Measurements from ENCODE around the gene MAGI2.

Gene MAGI2

DNA sequence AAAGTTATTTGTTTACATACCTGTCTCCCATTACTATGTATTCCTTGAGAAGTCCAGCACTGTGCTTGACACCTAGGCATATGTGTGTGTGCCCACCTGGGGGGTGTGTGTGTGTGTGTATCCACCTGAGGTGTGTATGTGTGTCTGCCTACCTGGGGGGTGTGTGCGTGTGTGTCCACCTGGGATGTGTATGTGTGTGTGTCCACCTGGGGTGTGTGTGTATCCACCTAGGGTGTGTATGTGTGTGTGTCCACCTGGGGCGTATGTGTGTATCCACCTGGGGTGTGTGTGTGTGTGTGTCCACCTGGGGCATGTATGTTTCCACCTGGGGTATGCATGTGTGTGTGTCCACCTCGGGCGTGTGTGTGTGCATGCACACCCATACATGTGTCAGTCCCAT, 1051.4 kb downstream of the MAGI2 start:
- no peaks in the 10 kb centered on the region for H3K9me3 ChIP-seq (ENCODE audit: control insufficient read depth, low read length)
- H3K27me3 ChIP-seq (replicated peaks; ENCODE audit: control insufficient read depth, insufficient read depth, low read length): no peaks in the 10 kb centered on the region
- H3K9ac ChIP-seq (ENCODE audit: low read length): no peak overlapping the region
- no peaks in the 10 kb centered on the region for H3K4me1 ChIP-seq (ENCODE audit: control insufficient read depth, insufficient read depth, low read length)
- H3K36me3 ChIP-seq (ENCODE audit: control insufficient read depth, insufficient read depth, low read length, severe bottlenecking): no peaks in the 10 kb centered on the region
- DNase-seq (ENCODE audit: low read depth): no peak
- H3K4me3 ChIP-seq (ENCODE audit: low read length): no peak overlapping the region

DNA sequence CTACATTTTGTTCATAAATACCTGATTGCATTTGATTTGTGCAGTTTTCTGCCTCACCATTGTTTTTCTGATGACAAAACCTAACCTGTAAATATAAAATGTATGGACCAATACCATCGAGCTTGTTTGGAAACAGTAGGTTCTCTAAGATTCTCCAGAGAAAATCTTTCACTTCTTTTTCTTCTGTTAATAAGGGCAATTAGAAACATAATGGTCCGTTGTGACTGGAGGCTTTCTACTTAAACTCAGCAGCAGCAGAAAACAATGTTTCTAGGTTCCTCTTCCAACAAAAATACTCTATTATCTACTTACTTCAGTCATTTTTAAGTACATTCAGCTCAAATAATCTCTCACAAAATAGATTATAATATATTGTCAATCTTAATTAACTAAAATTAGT, 1053.4 kb downstream of the MAGI2 start:
- Histone ChIP-seq H3K9ac (ENCODE audit: low read length) (no peak overlapping the region), H3K4me3 (ENCODE audit: low read length) (no peak overlapping the region), H3K36me3 (ENCODE audit: control insufficient read depth, insufficient read depth, low read length, severe bottlenecking) (no peaks in the 10 kb centered on the region), H3K9me3 (ENCODE audit: control insufficient read depth, low read length) (no peaks in the 10 kb centered on the region), H3K4me1 (ENCODE audit: control insufficient read depth, insufficient read depth, low read length) (no peaks in the 10 kb centered on the region), H3K27me3 (replicated peaks; ENCODE audit: control insufficient read depth, insufficient read depth, low read length) (no peaks in the 10 kb centered on the region)
- DNase-seq (ENCODE audit: low read depth): no peak

DNA sequence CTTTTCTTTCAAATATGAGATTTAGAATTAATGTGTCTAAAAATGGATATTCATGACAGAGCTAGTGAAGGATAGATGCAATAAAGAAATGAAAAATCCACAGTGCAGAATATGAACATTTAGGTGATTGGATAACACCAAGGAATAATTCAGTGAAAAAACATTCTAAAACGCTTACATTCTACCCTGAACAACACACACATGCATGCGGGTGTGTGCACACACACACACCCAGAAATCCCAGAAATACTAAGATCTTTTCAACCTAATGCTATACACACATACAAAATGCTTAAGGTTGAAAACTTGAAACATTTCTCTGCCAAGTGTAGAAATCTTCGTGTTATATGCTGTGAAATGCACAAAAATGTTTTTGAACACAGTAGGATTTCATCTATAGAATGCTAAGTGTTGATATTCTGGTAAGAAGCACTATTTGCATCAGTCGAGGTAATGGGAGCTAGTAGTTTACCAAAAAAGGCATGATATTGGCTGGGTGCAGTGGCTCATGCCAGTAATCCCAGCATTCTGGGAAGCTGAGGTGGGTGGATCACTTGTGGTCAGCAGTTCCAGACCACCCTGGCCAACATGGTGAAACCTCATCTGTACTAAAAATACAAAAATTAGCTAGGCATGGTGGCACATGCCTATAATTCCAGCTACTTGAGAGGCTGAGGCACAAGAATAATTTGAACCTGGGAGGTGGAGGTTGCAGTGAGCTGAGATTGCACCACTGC, 1054.3 kb downstream of the MAGI2 start:
- H3K9me3 ChIP-seq (ENCODE audit: control insufficient read depth, low read length): no peaks in the 10 kb centered on the region
- no peaks in the 10 kb centered on the region for H3K4me1 ChIP-seq (ENCODE audit: control insufficient read depth, insufficient read depth, low read length)
- H3K36me3 ChIP-seq (ENCODE audit: control insufficient read depth, insufficient read depth, low read length, severe bottlenecking): no peaks in the 10 kb centered on the region
- DNase-seq (ENCODE audit: low read depth): no peak
- no peak overlapping the region for H3K9ac ChIP-seq (ENCODE audit: low read length)
- H3K4me3 ChIP-seq (ENCODE audit: low read length): no peak overlapping the region
- H3K27me3 ChIP-seq (replicated peaks; ENCODE audit: control insufficient read depth, insufficient read depth, low read length): no peaks in the 10 kb centered on the region

DNA sequence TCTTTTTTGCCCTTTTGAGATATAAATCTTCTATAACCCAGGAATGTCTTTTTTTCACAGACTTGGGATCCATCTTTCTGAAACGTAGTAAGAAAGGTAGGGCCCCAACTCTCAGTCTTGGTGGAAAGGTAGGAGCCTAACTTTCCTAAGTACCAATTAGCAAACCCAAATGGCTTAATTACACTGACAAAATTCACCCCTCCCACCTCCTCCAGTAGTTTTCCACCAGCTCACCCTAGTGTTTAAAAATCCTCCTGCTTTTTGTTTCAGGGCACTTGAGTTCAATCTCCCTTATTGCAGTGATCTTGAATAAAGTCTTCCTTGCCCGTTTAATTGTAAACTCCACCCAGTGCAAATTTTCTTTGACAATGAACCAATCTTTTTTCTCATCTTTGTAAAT, 1054.9 kb downstream of the MAGI2 start:
- Histone ChIP-seq H3K9ac (ENCODE audit: low read length) (no peak overlapping the region), H3K36me3 (ENCODE audit: control insufficient read depth, insufficient read depth, low read length, severe bottlenecking) (no peaks in the 10 kb centered on the region), H3K4me3 (ENCODE audit: low read length) (no peak overlapping the region), H3K9me3 (ENCODE audit: control insufficient read depth, low read length) (no peaks in the 10 kb centered on the region), H3K27me3 (replicated peaks; ENCODE audit: control insufficient read depth, insufficient read depth, low read length) (no peaks in the 10 kb centered on the region), H3K4me1 (ENCODE audit: control insufficient read depth, insufficient read depth, low read length) (no peaks in the 10 kb centered on the region)
- no peak for DNase-seq (ENCODE audit: low read depth)

DNA sequence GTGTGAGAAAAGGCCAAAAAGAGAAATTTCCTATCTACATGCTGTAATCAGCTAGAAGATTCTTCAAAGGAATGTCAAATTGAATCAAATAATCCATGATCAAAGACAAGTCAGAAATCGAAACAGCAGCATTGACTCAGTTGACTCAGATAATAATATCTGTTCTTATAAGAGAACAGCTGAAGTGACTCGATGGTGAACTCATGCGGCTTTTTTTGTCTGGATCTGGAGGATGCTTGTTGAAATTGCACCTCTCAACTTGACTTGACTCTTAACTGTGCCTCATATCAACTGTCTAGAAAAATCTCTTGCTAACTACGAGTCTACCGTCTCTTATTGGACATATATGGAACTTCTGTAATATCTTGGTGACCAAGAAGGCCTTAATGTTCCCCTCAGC, 1055.4 kb downstream of the MAGI2 start:
- no peaks in the 10 kb centered on the region for H3K9me3 ChIP-seq (ENCODE audit: control insufficient read depth, low read length)
- no peaks in the 10 kb centered on the region for H3K4me1 ChIP-seq (ENCODE audit: control insufficient read depth, insufficient read depth, low read length)
- H3K27me3 ChIP-seq (replicated peaks; ENCODE audit: control insufficient read depth, insufficient read depth, low read length): no peaks in the 10 kb centered on the region
- H3K36me3 ChIP-seq (ENCODE audit: control insufficient read depth, insufficient read depth, low read length, severe bottlenecking): no peaks in the 10 kb centered on the region
- no peak overlapping the region for H3K9ac ChIP-seq (ENCODE audit: low read length)
- no peak overlapping the region for H3K4me3 ChIP-seq (ENCODE audit: low read length)
- DNase-seq (ENCODE audit: low read depth): no peak

DNA sequence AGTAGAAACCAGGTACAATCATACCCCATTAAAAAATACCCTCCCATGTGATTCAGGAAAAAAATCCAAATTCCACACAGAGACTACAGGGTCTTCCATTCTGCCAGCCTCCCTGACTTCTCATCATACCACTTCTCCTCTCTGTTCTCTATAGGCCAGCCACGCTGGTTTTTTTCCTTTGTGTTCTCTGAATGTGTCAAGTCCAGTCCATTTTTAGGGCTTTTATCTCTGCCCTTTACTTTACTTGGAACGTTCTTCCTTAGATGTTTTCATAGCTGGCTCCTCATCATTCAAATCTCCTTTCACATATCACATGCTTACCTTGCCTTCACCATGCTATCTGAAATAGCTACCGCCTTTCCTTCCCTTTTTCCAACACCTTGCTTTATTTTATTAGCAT, 1057.3 kb downstream of the MAGI2 start:
- no peak overlapping the region for H3K9ac ChIP-seq (ENCODE audit: low read length)
- no peaks in the 10 kb centered on the region for H3K9me3 ChIP-seq (ENCODE audit: control insufficient read depth, low read length)
- H3K4me1 ChIP-seq (ENCODE audit: control insufficient read depth, insufficient read depth, low read length): no peaks in the 10 kb centered on the region
- no peak for DNase-seq (ENCODE audit: low read depth)
- H3K36me3 ChIP-seq (ENCODE audit: control insufficient read depth, insufficient read depth, low read length, severe bottlenecking): no peaks in the 10 kb centered on the region
- no peaks in the 10 kb centered on the region for H3K27me3 ChIP-seq (replicated peaks; ENCODE audit: control insufficient read depth, insufficient read depth, low read length)
- H3K4me3 ChIP-seq (ENCODE audit: low read length): no peak overlapping the region

DNA sequence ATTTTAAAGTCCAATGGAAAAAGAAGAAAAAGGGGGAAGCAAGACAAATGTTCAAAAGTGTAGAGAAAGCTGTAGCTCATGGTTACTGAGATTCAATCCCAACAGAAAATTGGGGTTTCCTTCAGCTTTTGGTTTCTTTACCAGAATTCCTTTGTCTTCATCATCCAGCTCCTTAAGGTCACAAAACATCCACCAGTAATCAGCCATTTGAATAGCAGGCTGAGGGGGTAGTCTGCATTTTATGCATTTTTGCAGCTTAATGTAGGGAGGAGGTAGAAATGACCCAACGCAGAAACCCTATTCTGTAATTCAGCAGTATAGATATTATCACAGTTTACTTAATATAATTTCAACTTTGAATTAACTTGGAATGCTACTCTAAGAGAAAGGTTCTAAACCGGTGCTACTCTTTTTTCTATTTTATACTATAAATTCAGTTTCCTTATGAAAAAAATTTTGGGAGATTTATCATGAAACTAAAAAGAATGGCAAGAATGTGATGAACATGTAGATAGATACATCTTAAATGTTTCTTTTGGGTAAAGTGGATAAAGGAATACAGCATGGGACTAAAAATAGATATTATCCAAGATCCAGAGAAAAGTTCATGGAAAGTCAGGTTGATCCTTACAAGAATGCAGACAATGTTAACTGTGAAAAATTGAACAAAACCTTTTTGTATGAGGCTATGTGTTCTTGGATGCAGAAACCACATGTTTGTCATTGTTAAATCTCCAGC, 1058.0 kb downstream of the MAGI2 start:
- peak; percentile 42 for DNase-seq (ENCODE audit: low read depth)

DNA sequence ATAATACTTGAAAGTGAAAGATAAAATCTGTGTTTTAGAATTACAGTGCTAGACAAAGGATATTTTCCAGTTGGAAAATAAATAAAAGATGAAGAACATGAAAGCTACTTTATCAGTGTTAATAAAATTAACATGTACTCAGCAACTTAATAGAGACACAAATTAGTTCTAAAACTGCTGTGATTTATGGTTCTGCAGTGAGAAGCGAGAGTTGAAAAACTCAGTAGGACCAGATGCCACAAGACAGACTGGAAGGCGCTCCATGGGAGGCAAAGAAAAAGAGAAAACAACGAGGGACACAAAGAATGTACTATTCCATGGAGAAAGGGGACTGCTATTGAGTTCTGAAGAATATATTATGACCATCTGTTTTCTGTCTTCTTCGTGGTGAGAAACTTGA, 1064.4 kb downstream of the MAGI2 start:
- H3K9ac ChIP-seq (ENCODE audit: low read length): no peak overlapping the region
- no peak for DNase-seq (ENCODE audit: low read depth)
- no peak overlapping the region for H3K4me3 ChIP-seq (ENCODE audit: low read length)
- H3K36me3 ChIP-seq (ENCODE audit: control insufficient read depth, insufficient read depth, low read length, severe bottlenecking): no peaks in the 10 kb centered on the region
- H3K4me1 ChIP-seq (ENCODE audit: control insufficient read depth, insufficient read depth, low read length): no peaks in the 10 kb centered on the region
- no peaks in the 10 kb centered on the region for H3K9me3 ChIP-seq (ENCODE audit: control insufficient read depth, low read length)
- no peaks in the 10 kb centered on the region for H3K27me3 ChIP-seq (replicated peaks; ENCODE audit: control insufficient read depth, insufficient read depth, low read length)

More for the DNA sequence above, 1058.0 kb downstream of the MAGI2 start:
- Histone ChIP-seq H3K4me1 (ENCODE audit: control insufficient read depth, insufficient read depth, low read length) (no peaks in the 10 kb centered on the region), H3K36me3 (ENCODE audit: control insufficient read depth, insufficient read depth, low read length, severe bottlenecking) (no peaks in the 10 kb centered on the region), H3K4me3 (ENCODE audit: low read length) (no peak overlapping the region), H3K27me3 (replicated peaks; ENCODE audit: control insufficient read depth, insufficient read depth, low read length) (no peaks in the 10 kb centered on the region), H3K9ac (ENCODE audit: low read length) (no peak overlapping the region), H3K9me3 (ENCODE audit: control insufficient read depth, low read length) (no peaks in the 10 kb centered on the region)

DNA sequence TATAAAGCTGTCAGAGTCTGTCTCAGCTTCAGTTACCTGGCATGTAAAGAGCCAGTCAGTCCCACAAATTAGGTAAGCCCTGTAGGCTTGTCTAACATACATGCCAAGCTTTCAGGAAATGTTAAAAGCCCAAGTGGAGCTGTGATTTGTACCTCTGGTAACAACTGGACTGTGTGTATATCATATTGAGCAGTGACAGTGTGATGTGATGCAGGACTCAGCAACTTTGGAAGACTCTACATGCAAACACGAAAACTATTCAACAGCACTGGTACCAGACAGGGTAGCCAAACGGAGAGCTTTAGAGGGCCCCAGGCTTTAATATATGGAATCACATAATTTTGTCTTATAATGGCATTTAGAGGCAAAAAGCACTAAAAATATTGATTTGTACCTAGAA, 1066.9 kb downstream of the MAGI2 start:
- no peak for DNase-seq (ENCODE audit: low read depth)
- Histone ChIP-seq H3K4me3 (ENCODE audit: low read length) (no peak overlapping the region), H3K36me3 (ENCODE audit: control insufficient read depth, insufficient read depth, low read length, severe bottlenecking) (no peaks in the 10 kb centered on the region), H3K9me3 (ENCODE audit: control insufficient read depth, low read length) (no peaks in the 10 kb centered on the region), H3K27me3 (replicated peaks; ENCODE audit: control insufficient read depth, insufficient read depth, low read length) (no peaks in the 10 kb centered on the region), H3K9ac (ENCODE audit: low read length) (no peak overlapping the region), H3K4me1 (ENCODE audit: control insufficient read depth, insufficient read depth, low read length) (no peaks in the 10 kb centered on the region)

DNA sequence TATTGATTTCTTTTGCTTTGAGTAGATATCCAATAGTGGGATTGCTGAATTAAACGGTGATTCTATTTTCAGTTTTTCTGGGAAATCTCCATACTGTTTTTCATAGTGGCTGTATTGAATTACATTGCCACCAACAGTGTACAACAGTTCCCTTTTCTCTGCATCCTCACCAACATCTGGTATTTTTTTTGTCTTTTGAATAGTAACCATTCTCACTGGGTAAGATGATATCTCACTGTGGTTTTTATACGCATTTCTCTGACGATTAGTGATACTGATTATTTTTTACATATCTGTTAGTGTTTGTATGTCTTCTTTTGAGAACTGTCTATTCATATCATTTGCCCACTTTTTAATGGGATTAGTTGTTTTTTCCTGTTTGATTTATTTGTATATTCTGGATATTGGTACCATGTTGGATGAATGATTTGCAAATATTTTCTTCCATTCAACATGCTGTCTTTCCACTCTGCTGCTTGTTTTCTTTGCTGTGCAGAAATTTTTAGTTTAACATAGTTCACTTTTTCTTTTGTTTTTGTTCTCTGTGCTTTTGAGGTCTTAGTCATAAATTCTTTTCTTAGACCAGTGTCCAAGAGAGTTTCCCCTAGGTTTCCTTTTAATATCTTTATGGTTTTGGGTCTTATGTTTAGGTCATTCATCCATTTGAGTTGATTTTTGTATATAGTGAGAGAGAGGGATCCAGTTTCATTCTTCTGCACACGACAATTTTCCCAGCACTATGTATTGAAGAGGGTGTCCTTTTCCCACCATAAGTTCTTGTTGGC, 1070.2 kb downstream of the MAGI2 start:
- Histone ChIP-seq H3K36me3 (ENCODE audit: control insufficient read depth, insufficient read depth, low read length, severe bottlenecking) (no peaks in the 10 kb centered on the region), H3K4me1 (ENCODE audit: control insufficient read depth, insufficient read depth, low read length) (peaks cover 11% of the 10 kb centered on the region), H3K9ac (ENCODE audit: low read length) (no peak overlapping the region), H3K9me3 (ENCODE audit: control insufficient read depth, low read length) (no peaks in the 10 kb centered on the region), H3K4me3 (ENCODE audit: low read length) (no peak overlapping the region), H3K27me3 (replicated peaks; ENCODE audit: control insufficient read depth, insufficient read depth, low read length) (no peaks in the 10 kb centered on the region)
- DNase-seq (ENCODE audit: low read depth): peak; percentile 18

DNA sequence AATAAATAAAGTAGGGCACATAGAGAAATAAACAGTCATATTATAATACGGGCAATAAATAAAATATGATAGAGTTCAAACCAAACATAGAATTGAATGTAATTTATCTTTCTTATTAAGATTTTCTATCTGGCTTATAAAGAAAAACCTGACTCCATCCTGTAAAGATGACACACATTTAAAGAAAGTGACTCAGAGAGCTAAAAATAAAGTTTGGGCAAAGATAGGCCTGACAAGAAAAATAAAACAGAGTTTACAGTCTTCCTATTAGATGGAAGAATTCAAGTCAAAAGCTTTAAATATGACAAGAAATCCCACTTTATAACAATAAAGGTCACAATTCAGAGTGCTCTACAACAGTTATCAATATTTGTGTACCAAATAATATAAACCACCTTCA, 1074.3 kb downstream of the MAGI2 start:
- peak; percentile 46 for DNase-seq (ENCODE audit: low read depth)
- no peak overlapping the region for H3K4me3 ChIP-seq (ENCODE audit: low read length)
- H3K9ac ChIP-seq (ENCODE audit: low read length): no peak overlapping the region
- H3K36me3 ChIP-seq (ENCODE audit: control insufficient read depth, insufficient read depth, low read length, severe bottlenecking): no peaks in the 10 kb centered on the region
- peaks cover 11% of the 10 kb centered on the region for H3K4me1 ChIP-seq (ENCODE audit: control insufficient read depth, insufficient read depth, low read length)
- H3K9me3 ChIP-seq (ENCODE audit: control insufficient read depth, low read length): no peaks in the 10 kb centered on the region
- no peaks in the 10 kb centered on the region for H3K27me3 ChIP-seq (replicated peaks; ENCODE audit: control insufficient read depth, insufficient read depth, low read length)

Data from adipocyte (in vitro differentiated cells).